Natural killer cell (primary cell): ENCODE results near the gene PTPRO. TPM values are rescaled to one million over a fixed set of nuclear protein-coding genes. Genes with fewer than 3 reads are reported as not detected.

Experiments used
- ATAC-seq, 3 donors: fragments of 150-1000 bp in 2 of 3; fragments of 200-7000 bp in 1 of 3; cut with Tn5 transposase; 1 replicate in 1 of 3; 2 replicates in 2 of 3; pipeline ENCODE4 v1.10.0; 2021; ENCODE audit warnings: mild to moderate bottlenecking in 2 of 3, moderate library complexity in 2 of 3
- DNase-seq, 2 donors: peaks; one replicate each; pipeline versions ENCODE4 v3.0.0 to v3.0.0-alpha.2; 2013 to 2021; ENCODE audit warnings: mixed read lengths in 1 of 2
- H3K27ac ChIP-seq: one replicate; pipeline ENCODE4 v1.5.1; 2013; ENCODE audit warnings: mild to moderate bottlenecking, low read length
- H3K27me3 ChIP-seq: one replicate; pipeline ENCODE4 v1.6.1; 2013; ENCODE audit warnings: low read length; ENCODE audit not compliant: control insufficient read depth, insufficient read depth
- H3K36me3 ChIP-seq: one replicate; pipeline ENCODE4 v1.6.1; 2013; ENCODE audit warnings: low read length; ENCODE audit not compliant: control insufficient read depth, insufficient read depth
- H3K4me1 ChIP-seq: one replicate; pipeline ENCODE4 v1.6.1; 2013; ENCODE audit warnings: low read length; ENCODE audit not compliant: control insufficient read depth, insufficient read depth
- H3K4me3 ChIP-seq: one replicate; pipeline ENCODE4 v1.5.1; 2013; ENCODE audit warnings: low read length
- H3K9me3 ChIP-seq: one replicate; pipeline ENCODE4 v1.6.1; 2013; ENCODE audit warnings: low read length; ENCODE audit not compliant: control insufficient read depth, insufficient read depth
- H3K27ac Mint-ChIP-seq, 2 donors: one replicate each; pipeline ENCODE4 v1.8.0; 2022; ENCODE audit warnings: mild to moderate bottlenecking in 2 of 2, mixed read lengths in 2 of 2, moderate library complexity in 1 of 2
- H3K27me3 Mint-ChIP-seq, 2 donors: one replicate each; pipeline ENCODE4 v1.8.0; 2022; ENCODE audit warnings: low read depth in 2 of 2, mixed read lengths in 2 of 2
- H3K36me3 Mint-ChIP-seq: one replicate; pipeline ENCODE4 v1.8.0; 2022; ENCODE audit warnings: mixed read lengths
- H3K4me1 Mint-ChIP-seq, 2 donors: one replicate each; pipeline ENCODE4 v1.8.0; 2022; ENCODE audit warnings: mixed read lengths in 2 of 2
- H3K4me3 Mint-ChIP-seq: one replicate; pipeline ENCODE4 v1.8.0; 2022; ENCODE audit warnings: mild to moderate bottlenecking, moderate library complexity, mixed read lengths
- H3K9me3 Mint-ChIP-seq, 2 donors: one replicate each; pipeline ENCODE4 v1.8.0; 2022; ENCODE audit warnings: mixed read lengths in 2 of 2
- CTCF ChIP-seq: fragments of 200-600 bp; IDR thresholded peaks from one replicate; pipeline ENCODE4 v1.8.0; 2022; ENCODE audit warnings: antibody characterized with exemption
- WGBS: methylation state at CpG from one replicate; pipeline ENCODE4 v1.1.7; 2013; ENCODE audit warnings: missing lambda C conversion rate; ENCODE audit not compliant: insufficient coverage; 5-methylcytosine and 5-hydroxymethylcytosine counted together
- intact Hi-C: fragments of 100-400 bp; cut with micrococcal nuclease; formaldehyde crosslinking; loops from one replicate; pipeline ENCODE4 v1.14.2; 2022
- total RNA-seq, 4 donors: library from RNA; stranded (reverse); fragments of 120-200 nt in 1 of 4; gene quantifications; one replicate each; pipeline versions ENCODE4 v1.2.3 to v1.2.4, GENCODE V29; 2013 to 2022

PTPRO gene
- total RNA-seq, 3 donors from 2014 or later (not counting 1 experiment from before 2014, with no cell fraction given), result 0.29 to 1.2 (median 0.53) TPM

GRCh38 chr12:15289192-15289591 lies 33.1 kb upstream of the PTPRO start:
- Mint-ChIP-seq H3K4me1 (peaks cover 0 to 6% of the 10 kb centered on the region in 2 donors), H3K36me3 (no peaks in the 10 kb centered on the region), H3K9me3 (no peaks in the 10 kb centered on the region), H3K27ac (no peak overlapping the region), H3K4me3 (no peak overlapping the region), H3K27me3 (peaks cover 23 to 65% of the 10 kb centered on the region in 2 donors)
- H3K4me1 ChIP-seq, result no peaks in the 10 kb centered on the region
- WGBS, result 60% methylated on average over 1 of the region's 1 CpG
- intact Hi-C loops, result no loop called here
- H3K27me3 ChIP-seq, result no peaks in the 10 kb centered on the region
- DNase-seq (no peak), ATAC-seq (peak in 1 of 3 donors; percentile 35)
- no peaks in the 10 kb centered on the region for H3K36me3 ChIP-seq
- TF ChIP-seq CTCF, result no peak
- H3K4me3 ChIP-seq, result no peak overlapping the region
- no peaks in the 10 kb centered on the region for H3K9me3 ChIP-seq
- no peak overlapping the region for H3K27ac ChIP-seq

GRCh38 chr12:15293731-15294130 lies 28.6 kb upstream of the PTPRO start:
- ATAC-seq, result no peak
- Histone ChIP-seq H3K27me3 (no peaks in the 10 kb centered on the region), H3K27ac (no peak overlapping the region), H3K4me3 (no peak overlapping the region), H3K9me3 (no peaks in the 10 kb centered on the region), H3K36me3 (no peaks in the 10 kb centered on the region), H3K4me1 (no peaks in the 10 kb centered on the region)
- Mint-ChIP-seq H3K4me3 (no peak overlapping the region), H3K27ac (no peak overlapping the region), H3K4me1 (peaks cover 0 to 6% of the 10 kb centered on the region in 2 donors), H3K27me3 (peaks cover 15 to 46% of the 10 kb centered on the region in 2 donors), H3K36me3 (no peaks in the 10 kb centered on the region), H3K9me3 (no peaks in the 10 kb centered on the region)
- TF ChIP-seq CTCF, result no peak
- DNase-seq, result no peak
- WGBS, result no CpG with 5 or more reads among the region's 3 CpGs
- intact Hi-C loops, result no loop called here

GRCh38 chr12:15299947-15300346 lies 22.4 kb upstream of the PTPRO start:
- intact Hi-C loops, result no loop called here
- Mint-ChIP-seq H3K36me3 (no peaks in the 10 kb centered on the region), H3K4me3 (no peak overlapping the region), H3K4me1 (no peaks in the 10 kb centered on the region), H3K27me3 (peaks cover 10 to 32% of the 10 kb centered on the region in 2 donors), H3K9me3 (peaks cover 3 to 4% of the 10 kb centered on the region in 2 donors), H3K27ac (no peak overlapping the region)
- ATAC-seq (no peak), DNase-seq (no peak)
- H3K27ac ChIP-seq, result no peak overlapping the region
- no peaks in the 10 kb centered on the region for H3K27me3 ChIP-seq
- TF ChIP-seq CTCF, result no peak
- no peaks in the 10 kb centered on the region for H3K36me3 ChIP-seq
- no peak overlapping the region for H3K4me3 ChIP-seq
- peaks cover 3% of the 10 kb centered on the region for H3K9me3 ChIP-seq
- no peaks in the 10 kb centered on the region for H3K4me1 ChIP-seq
- WGBS, result 87% methylated on average over 2 of the region's 2 CpGs

- no peak overlapping the region for H3K4me3 Mint-ChIP-seq
- H3K9me3 Mint-ChIP-seq, result peaks cover 3 to 4% of the 10 kb centered on the region in 2 donors
- DNase-seq, result no peak
- 100% methylated on average over 1 of the region's 2 CpGs for WGBS
- no peak for ATAC-seq
- H3K27me3 Mint-ChIP-seq, result peaks cover 3 to 7% of the 10 kb centered on the region in 2 donors
- Histone ChIP-seq H3K4me1 (no peaks in the 10 kb centered on the region), H3K36me3 (no peaks in the 10 kb centered on the region), H3K27ac (no peak overlapping the region), H3K4me3 (no peak overlapping the region), H3K9me3 (peaks cover 3% of the 10 kb centered on the region), H3K27me3 (no peaks in the 10 kb centered on the region)
- H3K36me3 Mint-ChIP-seq, result no peaks in the 10 kb centered on the region
- no peak overlapping the region for H3K27ac Mint-ChIP-seq
- intact Hi-C loops, result no loop called here
- no peaks in the 10 kb centered on the region for H3K4me1 Mint-ChIP-seq
- no peak for TF ChIP-seq CTCF
These were observed 18.0 kb upstream of the PTPRO start for GRCh38 chr12:15304296-15304695.
